Ecto neural progenitor cell (in vitro differentiated cells): ENCODE results near the gene DUSP7.

Experiments used
- DNase-seq: peaks from one replicate; pipeline ENCODE4 v3.0.0-alpha.2; 2018; ENCODE audit warnings: low spot score

Gene DUSP7

DNA sequence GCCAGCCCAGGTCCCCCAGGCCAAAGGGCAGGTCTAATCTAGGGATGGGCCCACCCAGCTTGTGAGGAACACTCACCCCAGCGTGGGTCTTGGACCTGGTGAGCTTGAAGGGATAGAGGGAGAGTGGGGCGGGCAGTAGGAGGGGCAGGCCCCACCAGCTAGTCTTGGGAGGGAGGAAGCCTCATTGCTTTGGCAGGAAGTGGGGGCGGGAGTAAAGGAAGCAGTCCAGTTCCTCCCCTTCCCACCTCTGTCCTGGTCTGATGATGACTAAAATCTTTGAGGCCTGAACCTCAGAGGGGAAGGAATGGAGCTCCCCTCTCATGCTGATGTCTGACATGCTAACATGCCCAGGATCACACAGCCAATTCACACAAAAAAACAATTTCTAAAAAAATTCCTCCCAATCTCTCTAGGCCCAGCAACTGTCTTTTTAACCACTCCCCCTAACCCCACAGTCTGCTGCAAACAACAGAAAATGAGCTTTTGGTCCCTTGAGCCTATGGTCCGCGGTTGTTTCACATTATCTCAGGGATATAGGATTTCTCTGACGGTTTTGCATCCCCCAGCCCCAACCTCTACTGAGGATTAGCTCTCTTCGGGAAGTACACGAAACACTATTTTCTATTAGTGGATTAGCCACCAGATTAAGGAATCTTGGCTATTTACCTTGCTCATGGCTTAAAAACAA is 30.7 kb upstream of the DUSP7 start:
- no peak for DNase-seq

DNA sequence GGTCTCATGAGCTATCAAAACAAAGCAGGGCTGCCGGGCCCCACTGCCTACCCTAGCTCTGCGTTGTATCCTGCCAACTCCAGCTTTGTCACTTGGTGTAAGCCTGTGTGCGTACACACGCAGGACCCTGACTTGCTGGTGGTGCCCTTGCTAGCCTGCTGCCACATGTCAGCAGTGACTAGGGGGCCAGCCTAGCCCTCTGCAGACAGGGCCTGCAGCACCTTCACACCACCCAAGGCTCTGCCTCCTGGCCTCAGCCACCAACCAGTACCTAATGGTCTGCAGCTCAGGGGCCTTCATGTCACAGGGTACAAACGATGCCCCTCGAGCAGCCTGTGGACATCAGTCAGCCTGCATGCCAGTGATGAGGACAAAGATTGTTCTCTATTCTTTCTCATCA is 30.1 kb upstream of the DUSP7 start:
- no peak for DNase-seq

- no peak for DNase-seq
Measured at GRCh38 chr3:52085681-52086282, 29.4 kb upstream of the DUSP7 start.

- no peak for DNase-seq
Measured at GRCh38 chr3:52084954-52085680, 28.7 kb upstream of the DUSP7 start.

- DNase-seq, result no peak
Measured at GRCh38 chr3:52084216-52084945, 28.0 kb upstream of the DUSP7 start.

DNA sequence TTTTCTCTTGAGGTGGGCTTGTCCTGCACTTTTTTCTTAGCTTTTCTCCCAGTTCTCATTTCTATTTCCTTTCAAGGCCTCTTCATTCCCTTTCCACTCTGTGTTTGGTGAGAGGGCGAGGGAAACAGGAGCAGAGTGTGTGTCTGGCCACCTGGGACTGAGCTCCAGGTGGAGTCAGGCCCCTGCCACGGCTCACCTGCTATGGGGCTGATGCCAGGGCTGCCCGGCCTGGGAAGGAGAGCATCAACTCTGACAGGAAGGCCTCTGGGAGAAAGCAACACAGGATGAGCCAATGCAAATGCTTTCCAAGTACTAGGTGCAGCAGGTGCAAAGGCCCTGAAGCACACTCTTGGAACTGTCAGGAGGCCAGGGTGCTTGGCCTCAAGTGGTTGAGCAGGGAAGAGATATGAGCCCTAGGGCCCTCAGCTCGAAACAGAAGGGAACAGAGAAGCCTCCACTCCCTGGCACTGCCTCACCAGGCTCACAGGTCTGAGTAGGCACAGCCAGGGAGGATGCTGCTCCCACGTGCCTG is 27.3 kb upstream of the DUSP7 start:
- no peak for DNase-seq

- no peak for DNase-seq
Measured at GRCh38 chr3:52082951-52083350, 26.6 kb upstream of the DUSP7 start.

DNA sequence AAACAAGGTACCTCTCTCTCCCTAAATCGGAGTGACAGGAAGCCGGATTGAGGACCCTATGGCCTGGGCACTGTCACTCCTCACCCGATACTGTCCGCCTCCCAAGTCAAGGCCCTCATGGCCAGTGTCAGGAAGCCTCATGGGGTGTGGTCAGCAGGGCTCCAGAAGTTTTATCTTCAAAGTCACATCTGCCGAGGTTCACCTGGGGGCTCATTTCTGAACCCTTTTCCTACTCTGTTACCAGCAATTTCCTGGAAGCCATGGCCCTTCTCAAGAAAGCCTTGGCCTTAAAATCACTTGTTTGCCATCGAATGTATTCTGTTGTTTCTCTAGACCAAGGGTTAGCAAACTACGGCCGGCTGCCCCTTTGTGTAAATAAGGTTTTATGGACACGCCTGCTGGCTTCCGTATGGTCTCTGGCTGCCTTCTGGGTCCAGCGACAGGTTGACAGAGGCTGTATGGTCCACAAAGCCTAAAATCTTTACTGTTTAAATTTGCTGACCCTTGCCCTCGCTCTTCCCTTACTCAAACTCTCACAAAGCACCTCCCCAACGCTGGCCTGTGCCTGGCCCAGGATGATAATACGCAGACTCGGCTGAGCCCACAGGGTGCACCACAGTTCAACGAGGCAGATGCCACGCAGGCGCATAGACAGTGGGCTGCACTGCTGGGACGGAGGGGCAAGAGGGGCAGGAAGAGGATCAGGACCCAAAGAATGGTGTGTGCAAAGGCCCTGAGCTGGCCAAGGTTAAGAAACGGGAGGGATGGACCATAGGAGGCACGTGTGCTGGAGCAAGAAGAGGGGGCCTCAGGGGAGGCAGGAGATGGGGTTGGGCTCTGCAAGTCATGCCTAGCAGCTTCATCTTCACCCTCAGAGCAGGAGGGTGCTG is 24.7 kb upstream of the DUSP7 start:
- DNase-seq, result no peak

DNA sequence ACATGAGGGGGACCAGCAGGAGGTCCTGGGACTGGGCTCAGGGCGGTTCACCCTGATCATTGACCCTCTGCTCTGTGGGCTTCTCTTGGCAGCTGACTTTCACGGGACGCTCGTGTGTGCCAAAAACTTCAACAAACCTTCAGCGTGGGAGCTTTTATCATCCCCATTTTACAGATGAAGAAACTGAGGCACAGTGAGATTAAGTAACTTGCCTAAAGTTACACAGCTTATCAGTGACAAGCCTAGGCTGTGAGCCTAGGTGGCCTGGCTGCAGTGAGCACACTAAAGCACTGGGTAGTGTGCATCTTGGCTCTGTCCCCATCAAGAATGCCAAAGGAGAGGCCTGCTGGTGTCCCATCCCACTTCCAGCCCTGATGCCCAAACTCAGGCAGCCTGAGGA is 23.6 kb upstream of the DUSP7 start:
- no peak for DNase-seq

GRCh38 chr3:52078781-52079560 is 22.6 kb upstream of the DUSP7 start:
- no peak for DNase-seq

DNA sequence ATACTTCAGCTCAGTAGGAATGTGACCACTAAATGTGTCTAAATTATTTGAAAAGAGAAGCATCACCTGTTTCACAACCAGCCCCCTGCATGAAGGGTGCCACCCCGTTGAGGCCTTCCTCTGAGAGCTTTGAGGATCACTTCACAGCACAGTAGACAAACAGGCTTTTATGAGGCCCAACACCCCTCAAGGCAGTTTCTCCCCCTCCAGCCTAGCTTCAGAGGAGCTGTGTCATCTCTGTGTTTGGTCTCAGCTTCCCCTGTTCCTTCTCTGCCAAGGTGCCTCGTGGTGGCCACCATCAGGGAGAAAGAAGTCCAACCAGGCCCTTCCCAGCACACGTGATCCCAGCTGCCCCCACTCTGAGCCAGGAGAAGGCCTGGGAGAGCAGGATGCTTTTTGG is 21.6 kb upstream of the DUSP7 start:
- no peak for DNase-seq

DNA sequence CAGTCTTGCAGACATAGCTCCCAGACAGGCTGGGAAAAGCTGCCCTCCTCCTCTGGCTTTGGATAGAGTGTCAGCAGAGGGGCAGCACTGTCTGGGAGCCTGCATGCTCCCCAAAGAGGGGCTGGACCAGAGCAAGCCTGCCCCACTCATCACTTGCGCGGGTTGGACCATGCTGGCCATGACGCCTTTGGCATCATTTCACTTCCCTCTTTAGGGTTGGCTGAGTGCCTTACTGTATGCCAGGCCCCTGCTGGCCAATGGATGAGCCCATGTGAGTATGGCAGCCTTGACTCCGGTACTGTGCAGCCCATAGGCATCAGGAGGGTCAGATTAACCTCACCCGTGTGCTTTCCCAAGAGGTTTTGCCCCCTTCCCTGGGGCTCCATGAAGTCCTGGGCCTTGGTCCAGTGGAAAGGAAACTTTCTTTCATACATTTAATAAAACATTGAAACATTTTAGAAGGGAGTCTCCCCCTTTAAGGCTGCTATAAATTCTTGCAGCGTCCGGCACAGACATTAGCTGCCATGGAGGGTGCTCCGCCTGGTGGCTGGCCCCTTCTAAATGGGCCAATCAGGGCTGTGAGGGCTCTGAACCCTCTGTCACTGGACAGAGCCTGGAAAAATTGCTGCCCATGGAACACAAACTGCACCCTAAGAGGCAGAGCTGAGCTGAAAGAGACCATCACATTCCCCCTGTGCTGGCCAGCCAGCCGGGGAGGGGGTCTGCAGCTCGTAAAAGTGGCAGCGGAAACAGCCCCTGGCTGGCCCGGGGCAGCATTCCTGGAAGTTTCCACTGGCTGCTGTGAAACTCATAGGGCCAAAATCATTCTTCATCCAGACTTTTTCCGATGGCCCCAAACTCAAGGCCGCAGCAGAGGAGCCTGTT is 20.8 kb upstream of the DUSP7 start:
- DNase-seq, result no peak

DNA sequence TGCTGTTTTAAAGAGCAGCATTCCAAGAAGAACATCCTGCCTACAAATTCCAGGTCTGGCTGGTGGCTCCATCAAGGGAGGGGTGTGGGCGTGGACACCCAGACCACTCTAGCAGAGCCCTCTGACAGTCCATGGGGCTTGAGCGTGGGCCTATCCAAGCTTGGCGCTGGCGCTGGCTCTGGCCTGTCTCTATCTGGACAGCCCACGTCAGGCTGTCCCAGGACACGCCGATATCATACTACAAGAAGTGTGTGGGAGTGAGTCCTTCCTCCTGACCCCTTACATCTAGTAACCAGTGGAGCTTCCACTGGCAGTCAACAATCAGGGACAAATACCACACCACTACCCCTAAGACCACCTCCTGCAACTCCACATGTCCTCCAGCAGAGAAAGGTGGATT is 17.1 kb upstream of the DUSP7 start:
- no peak for DNase-seq

DNA sequence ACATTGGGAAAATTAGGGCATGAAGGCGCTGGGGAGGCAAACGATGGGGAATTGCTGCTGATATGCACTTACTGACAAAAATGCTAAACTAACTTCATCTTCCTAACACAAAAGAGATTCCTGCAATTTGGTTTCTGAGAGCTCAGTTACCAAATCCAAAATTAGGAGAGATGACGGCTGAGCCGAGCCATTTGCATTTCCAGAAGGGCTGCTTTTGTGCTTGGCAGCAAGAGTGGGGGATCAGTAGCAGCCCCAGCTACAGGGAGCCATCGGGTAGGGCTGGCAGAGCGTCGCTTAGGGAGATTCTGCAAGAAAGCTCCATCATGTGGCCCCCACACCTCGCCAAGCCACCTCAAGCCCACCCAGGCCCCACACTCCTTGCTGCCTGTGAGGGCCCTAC is 16.1 kb upstream of the DUSP7 start:
- no peak for DNase-seq

DNA sequence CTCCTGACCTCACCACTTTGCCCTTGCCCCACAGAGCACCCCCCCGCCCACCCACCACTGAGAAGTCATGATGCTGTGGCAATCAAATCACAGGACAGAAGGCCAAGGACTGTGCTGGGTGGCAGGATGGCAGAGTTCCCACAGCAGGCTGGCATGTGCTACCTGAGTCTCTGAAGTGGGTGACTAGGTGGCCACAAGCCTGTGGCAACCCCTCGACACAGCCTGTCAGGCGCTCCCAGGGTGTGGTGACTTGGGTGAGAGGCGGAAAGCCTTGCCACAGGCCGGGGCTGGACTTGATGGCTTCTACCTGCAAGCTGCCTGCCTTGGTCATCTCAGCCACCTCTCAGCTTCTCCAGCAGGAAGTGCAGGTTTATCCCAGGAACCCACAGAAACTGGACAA is 15.6 kb upstream of the DUSP7 start:
- DNase-seq, result no peak

- DNase-seq, result no peak
Measured at GRCh38 chr3:52070724-52071621, 14.6 kb upstream of the DUSP7 start.

GRCh38 chr3:52069855-52070254 is 13.5 kb upstream of the DUSP7 start:
- DNase-seq, result no peak

GRCh38 chr3:52069135-52069534 is 12.8 kb upstream of the DUSP7 start:
- no peak for DNase-seq

- DNase-seq, result no peak
Measured at GRCh38 chr3:52068730-52069129, 12.4 kb upstream of the DUSP7 start.
